ENCODE results near the gene RTN4.
A peak's percentile ranks its signal among the peaks of the same experiment; 100 is the strongest.
"Not testable (repeated sequence)": the region's sequence is repeated elsewhere in the genome, so short reads cannot be mapped to it uniquely, and the experiment has no call there.

Gene RTN4

DNA sequence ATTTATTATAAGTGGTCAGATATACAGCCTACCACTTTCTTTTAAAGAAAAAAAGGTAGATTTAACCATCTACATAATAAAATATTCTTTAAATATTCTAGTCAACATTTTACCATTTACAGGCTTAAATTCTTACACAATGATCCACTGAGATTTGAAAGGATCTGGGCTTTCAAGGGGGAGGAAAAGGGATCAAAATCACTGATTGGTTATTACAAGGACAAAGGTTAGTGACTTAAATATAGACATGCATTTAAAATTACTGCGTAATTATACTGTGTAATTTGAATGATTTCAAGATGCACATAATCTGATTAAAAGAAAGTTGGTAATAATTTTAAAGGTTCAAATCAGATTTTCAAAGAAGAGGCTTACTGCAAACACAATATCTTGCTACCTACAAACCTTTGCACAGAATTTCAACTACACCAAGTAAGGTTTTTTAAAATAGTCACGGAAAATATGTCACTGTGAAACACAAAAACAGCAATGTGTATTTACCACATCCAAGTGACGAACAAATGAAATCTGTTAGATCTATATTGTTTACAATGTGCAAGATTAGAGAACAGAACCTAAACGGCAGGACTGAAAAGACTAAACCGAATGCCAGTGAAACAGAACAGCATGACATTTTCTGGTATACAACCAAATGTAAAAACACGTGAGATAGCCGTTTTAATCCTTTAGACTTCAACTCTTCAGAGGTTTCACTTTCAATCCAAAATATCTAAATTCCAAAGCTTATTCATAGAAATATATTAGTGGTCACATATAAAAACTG, 40.8 kb downstream of the RTN4 start:
- no peak for DNase-seq

DNA sequence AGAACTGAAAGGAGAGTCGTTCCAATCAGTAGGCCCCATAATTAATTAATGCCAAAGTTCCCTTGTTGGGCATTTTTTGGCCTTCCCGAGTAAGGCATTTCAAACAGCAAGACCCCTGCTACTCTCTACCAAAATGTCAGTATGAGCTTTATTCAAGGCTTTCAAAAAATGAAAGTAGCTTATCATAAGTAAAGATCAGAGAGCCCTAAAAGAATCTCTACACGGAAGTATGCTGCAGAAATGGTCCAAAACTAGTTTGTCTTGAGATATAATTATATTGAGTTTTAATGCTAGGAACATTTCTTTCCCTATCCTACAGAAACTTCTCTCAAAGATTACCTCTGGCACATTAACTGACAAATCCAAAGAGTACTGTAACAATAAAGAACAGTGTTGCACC, 43.9 kb downstream of the RTN4 start:
- DNase-seq: no peak

DNA sequence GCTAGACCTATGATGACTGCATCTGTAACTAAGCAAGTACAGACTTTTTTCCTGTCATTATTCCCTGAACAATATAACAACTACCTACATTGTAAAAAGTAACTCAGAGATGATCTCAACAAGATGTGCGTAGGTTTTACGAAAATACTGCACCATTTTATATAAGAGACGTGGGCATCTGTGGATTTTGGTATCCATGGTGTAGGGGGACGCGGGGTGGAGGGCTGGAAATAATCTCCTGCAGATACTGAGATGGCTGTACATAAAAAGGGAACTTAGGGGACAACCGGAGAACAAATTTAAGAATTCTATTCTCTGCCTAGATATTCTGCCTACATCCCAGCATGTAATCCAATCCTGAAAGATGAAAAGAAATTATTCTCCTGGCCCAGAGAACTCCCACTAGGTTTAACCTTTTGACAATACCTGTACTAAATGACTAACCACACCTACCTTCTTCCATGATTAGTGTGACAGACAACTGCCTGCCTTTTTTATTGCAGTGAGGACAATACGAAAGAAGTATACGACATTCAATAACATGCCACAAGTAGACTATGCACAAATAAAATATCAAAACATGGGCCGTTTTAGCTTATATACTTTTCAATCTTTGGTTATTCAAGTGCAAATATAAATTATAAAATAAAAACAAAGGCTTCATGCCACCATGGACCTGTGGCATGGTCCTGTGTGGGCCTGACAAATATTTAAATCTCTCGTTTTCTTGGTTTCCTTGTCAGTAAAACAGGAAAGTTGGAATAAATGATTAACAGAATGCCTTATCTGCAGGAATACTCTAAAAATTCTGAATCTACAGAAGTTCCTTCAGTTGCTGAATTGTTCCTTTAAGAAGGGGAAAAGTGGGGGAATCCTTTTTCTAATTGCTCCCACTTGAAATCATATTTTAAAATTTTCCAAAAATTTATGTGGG, 46.3 kb downstream of the RTN4 start:
- DNase-seq: no peak

DNA sequence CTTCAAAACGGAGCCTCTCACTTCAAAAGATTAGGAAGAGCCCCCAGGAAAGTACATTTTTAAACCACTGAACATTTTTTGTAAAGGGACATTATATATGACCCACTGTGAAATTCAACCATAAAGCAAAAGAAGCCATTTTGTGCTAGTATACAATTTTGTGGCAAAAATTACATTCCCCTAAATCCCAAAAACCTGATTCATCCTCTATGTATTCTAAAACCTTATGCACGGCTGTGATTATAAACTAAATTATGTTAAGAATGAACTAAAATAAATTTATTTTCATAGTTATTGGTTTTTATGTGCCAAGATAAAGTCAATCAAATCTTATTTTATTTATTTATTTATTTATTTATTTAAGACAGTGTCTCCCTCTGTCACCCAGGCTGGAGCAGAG, 48.5 kb downstream of the RTN4 start:
- DNase-seq: no peak

DNA sequence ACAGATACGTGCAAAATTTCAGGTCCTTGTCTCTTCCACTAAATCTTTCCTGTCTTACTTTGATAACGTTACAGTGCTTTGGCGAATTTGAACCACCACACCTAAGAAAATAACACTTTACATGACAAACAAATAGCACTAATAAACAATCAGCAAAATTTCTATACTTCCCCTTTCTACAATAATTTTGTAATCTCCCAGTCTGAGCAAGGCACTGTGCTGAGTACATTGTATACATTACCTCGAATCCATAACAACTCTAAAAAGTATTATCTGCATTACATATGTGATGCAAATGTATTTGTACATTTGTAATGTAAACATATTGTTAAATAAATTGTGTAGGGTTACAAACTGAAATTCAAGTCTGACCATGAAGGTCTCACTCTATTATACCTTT, 49.9 kb downstream of the RTN4 start:
- no peak for DNase-seq

DNA sequence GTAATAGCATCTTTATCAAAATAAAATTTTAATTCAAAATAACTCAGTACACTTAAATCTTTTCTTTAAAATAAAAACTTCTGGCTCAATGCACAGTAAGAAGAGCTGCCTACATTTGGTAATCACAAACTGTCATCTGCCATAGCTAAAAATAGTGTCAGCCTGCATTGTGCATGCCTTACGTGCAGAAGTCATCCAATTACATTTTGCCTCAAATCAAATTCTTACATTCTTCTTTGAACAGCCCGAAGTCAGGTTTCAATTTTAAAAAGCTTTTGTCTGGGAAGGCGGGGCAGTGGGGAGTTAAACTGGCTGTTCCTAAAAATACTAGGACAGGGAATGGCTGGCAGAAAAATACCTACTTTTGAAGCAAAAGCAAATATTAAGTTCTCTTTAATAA, 51.1 kb downstream of the RTN4 start:
- peak in 1 of 51 donors; percentile 34 for DNase-seq

DNA sequence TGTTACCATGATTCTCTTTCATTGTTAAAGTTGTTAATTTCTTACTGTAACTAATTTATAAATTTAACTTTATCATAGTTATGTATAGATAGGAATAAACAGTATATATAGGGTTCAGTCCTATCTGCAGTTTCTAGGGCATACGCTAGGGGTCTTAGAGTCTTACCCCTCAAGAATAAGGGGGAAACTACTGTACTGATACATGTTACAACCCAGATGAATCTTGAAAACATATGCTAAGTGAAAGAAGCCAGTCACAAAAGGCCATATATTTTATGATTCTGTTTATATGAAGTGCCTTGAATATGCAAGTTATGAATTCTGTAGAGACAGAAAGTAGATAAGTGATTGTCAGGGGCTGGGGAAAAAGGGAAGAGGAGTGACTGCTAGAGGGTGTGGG, 52.4 kb downstream of the RTN4 start:
- no peak for DNase-seq

DNA sequence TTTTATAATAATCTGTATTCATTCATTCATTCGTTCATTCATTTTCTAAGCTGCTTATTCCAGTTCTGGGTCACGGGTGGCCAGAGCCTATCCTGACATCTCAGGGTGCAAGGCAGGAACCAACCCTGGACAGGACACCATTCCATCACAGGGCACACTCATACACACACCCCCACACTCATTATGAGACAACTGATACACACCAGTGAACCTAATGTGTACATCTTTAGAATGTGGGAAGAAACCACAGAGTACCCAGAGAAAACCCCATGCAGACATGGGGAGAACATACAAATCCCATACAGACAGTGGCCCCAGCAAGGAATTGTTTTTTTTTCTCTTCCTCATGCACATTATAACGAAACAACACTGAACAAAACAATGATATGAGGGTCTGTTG, 54.7 kb downstream of the RTN4 start:
- DNase-seq: no peak

DNA sequence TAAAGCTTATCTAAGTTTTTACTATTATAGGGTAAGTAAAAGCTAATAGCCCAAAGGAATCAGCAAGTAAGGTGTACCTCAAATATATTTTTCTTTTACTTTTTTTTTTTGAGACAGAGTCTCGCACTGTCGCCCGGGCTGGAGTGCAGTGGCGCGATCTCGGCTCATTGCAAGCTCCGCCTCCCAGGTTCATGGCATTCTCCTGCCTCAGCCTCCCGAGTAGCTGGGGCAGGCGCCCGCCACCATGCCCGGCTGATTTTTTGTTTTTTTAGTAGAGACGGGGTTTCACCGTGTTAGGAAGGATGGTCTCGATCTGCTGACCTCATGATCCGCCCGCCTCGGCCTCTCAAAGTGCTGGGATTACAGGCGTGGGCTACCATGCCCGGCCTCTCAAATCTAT, 59.6 kb downstream of the RTN4 start:
- DNase-seq: not testable (repeated sequence)

DNA sequence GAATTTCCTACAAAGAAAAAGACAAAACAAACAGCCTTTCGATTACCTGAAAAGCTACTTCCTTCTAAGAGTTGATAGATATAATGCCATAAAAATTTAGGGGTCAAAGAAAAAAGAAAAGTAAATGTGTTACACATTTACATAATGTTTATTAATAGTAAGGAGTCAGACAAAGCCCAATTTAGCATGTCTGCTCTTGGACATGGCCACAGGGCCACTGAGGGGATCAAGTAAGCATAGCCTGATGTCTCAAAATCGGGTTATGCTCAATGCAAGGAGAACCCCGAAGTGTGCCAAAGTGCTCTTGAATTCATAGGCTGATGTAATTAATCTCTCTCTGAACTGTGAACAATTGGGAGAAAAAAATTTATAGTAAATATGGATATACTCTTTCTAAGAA, 61.6 kb downstream of the RTN4 start:
- DNase-seq: no peak

DNA sequence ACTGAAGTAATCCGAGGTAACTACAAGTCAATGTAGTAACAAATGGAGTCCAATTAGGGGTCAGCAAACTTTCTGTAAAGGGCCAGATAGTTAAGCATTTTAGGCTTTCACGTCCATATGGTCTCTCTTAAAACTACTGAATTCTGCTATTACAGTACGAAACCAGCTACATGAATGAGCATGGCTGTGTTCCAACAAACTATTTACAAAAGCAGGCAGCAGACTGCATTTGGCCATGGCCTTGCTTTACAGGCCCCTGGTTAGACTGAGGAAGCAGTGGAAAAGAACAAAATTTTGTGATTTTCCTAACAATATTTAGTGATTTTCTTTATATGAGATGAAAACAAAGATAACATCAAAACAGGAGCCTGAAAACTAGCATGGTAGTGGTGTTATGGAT, 64.0 kb downstream of the RTN4 start:
- no peak for DNase-seq

DNA sequence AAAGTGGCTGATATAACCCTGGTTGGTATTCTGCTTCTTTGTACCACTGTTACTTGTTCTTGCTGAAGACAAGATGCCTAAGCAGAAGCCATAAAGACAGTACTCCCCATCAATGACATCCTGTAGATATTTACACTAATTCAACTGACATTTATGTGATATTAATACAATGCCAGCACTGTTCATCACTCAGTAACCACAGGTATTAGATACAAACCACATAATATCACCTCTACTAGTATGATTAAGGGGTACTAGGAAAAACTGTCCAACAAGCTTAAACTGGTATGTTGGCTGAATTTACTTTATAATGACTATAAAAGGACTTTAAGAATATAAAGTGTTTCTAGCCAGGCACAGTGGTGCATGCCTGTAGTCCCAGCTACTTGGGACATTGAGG, 65.8 kb downstream of the RTN4 start:
- DNase-seq: no peak

DNA sequence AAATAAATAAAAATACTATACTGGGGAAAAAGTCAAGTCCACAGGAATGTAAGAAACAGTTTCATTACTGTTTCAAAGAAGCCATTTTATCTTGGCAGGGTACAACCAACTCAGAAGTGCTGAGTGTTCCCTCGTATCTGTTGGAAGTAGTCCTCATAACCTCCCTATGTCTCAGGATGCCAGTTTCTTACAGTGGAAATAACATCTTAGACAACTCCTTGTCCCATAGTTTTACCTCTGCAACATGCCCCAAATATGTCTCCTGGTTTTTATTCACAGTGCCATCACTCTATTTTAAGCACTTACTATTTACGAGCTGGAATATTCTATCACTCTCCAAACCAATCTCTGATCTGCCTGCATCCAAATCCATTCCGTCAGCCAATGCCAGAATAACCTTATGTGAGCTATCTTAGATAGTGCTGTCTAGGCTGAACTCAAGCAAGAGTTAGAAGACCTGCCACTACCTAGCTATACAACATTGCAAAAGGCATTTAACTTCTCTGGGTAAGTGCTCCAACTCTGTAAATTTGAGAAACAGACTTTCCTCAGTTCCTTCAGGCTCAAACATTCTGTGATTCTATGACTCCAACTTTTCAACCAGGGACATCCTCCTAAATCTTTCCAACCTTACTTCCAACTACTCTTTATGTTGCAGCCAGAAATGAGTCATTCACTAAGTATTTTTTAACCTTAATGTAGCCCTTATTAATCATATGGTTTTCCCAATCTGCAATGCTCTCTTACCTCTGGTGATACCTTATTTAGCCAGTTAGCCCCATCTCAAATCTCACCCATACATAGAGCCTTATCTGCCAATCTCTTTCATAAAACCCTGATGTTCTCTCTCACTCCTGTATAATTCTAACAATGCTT, 66.7 kb downstream of the RTN4 start:
- DNase-seq: no peak

DNA sequence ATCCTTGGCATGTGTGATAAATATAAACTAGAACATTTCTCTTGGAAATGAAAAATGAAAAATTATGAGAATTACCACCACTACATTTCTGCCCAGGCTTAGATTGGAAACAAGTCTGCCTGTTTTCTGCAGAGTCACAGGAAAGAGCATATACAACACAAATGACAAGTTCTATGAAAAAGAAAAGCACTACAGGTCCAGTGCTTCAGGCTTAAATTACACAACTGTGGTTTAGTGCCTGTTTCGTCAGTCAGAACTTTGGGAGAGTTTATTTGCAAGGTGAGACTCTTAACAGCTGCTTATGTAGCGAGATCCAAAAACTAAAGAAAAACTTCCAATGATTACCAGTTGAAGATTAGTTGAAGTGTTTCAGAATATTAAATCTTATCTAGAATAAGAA, 68.9 kb downstream of the RTN4 start:
- DNase-seq: no peak

DNA sequence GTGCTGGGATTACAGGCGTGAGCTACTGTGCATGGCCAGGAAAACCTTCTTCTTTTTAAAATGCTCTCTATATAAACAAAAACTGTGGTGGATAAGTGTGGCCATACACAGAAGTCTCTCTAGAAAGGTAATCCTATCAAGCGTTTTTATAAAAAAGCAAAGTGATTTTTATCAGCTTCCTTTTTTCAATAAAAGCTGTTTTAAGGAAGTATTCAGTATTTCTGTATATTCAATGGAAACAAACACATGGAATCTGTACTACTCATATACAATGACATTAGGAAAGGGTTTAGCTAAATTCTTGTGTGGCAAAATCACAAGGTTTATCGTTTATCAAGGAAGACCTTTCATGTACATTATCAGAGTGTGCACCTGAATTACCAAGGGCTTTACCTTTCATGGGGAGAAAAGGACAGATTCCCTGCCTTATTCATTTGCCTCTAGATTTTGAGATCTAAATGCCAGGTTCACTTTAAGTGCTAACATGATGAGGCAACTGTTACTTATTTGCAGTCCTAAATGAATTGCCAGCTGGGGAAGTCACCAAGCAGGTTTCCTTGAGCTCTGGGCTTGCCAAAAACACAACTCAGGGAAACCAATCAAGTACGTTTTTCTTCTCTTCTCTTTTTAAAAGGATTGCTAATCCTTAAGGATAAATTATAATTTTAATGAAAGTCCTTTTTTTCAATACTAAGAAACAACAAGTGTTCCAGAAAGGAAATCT, 70.8 kb downstream of the RTN4 start:
- no peak for DNase-seq

DNA sequence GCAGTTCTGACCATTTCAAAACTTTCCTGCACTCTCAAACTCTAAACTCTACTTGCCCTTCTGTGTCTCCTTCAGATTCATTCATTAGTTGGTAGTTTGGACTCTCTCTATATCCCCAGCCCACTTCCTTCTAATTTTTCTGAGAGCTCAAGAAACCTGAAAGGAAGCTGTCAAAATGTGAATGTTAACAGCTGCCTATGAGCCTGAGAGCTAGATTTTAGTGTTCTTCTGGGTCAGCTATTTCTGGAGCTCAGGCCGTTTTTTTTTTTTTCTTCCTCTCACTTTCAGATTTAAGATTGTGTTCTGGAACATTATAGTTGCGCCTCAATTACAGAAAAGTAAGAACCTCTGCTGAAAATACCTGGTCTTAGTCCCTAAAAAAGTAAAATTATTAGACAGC, 73.1 kb downstream of the RTN4 start:
- no peak for DNase-seq

DNA sequence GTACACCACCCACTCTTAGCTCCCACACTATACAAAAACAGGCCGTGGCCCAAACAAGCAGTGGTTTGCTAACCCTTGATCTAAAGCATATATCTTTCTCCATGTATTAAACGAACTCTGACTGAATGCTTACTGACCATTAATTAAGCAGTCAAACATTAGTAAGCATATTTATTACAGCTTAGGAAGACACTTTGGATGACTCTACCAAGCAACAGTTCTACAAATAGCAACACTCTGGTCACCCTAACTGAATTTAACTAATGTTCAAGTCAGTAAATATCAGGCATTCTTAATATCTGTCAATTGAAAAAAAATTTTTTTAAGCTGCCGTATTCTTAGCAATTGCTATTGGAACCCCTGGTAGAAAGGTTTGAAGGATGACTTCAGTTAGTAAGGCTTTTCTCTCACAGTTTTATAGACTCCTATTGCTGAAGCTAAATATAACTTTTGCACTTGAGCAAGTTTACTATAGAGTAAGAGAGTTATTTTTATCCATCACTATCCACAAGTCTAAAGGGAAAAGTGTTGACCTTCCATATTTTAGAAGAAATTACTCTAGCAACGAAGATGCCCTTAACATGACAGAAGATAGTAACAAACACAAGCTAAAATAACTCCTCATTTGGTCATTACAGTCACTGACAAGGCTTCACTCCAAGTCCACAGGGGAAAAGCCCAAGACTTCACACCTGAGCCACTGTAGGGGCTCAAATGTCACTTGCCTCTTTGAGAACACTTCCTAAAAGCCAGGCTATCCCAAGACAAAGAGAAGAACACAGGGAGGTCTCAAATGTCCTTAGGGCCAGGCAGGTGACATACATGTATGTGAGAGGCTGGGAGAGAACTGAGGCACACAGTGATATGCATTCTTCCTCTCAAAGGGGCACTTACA, 74.4 kb downstream of the RTN4 start:
- no peak for DNase-seq

DNA sequence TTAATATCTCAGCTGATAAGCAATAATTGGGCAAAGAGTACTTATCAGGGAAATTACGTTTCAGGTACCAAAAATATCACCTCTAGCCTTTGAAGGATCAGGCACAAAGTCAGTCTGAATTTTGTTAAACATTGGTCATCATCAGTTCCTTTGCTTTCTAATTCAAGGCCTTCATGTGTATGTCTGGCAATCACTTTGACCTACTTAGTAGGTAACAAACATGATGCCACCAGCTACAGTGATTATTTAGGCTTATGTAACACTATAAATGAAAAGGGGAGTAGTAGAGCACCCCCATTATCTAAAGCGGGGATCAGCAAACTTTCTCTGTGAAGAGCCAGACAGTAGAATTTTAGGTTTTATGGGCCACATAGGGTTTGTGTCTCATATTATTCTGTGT, 75.1 kb downstream of the RTN4 start:
- no peak for DNase-seq

DNA sequence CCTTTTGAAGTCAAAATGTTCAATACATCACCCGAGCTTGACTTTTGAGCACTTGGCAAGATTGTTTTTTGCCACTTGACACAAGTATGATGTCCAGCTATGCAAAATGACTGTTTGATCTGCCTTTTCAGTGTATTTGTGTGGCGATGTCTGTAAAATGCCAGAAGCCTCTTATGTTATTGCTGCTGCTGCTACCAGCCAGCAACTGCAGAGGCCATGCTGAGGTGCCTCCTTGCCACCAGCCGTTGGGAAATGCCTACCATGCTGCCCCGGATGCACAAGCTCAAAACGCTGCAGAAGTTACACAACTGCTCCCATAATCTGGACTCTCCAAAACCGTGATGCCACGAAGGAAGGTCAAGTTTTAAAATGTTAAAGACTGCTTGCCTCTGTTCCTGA, 80.3 kb downstream of the RTN4 start:
- no peak for DNase-seq

DNA sequence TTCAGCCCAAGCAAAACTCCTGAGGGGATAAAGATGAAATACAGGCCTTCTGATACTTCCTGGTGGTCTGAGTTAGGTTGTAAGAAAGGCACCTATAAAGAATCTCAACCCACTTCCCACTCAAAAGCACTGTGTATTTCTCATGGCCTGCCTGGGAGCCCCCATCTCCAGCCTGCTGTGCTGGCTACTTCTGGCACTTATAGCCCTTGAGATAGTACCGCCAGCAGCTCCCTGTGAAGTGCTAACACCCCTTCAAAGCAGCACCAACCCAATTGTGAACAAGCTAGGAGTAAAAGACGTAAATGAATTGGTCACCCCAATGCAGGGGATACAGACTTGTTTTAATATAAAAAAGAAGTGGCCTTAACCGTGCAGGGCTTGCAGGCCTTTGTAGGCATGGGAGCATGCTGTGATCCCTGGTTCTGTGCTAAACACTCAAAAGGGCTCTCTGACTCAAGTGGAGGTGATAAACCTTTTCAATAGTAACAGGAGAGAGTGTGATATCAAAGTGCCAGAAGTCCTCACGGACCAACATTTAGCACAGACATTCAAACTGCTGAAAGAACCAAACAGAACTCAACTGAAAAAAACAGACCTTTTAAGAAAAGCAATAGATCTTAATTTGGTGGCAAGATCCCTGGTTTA, 80.8 kb downstream of the RTN4 start:
- no peak for DNase-seq

Measured in hypothalamus (tissue), 51 donors.